Measurements from ENCODE around the gene PLCXD3.

Gene PLCXD3

DNA sequence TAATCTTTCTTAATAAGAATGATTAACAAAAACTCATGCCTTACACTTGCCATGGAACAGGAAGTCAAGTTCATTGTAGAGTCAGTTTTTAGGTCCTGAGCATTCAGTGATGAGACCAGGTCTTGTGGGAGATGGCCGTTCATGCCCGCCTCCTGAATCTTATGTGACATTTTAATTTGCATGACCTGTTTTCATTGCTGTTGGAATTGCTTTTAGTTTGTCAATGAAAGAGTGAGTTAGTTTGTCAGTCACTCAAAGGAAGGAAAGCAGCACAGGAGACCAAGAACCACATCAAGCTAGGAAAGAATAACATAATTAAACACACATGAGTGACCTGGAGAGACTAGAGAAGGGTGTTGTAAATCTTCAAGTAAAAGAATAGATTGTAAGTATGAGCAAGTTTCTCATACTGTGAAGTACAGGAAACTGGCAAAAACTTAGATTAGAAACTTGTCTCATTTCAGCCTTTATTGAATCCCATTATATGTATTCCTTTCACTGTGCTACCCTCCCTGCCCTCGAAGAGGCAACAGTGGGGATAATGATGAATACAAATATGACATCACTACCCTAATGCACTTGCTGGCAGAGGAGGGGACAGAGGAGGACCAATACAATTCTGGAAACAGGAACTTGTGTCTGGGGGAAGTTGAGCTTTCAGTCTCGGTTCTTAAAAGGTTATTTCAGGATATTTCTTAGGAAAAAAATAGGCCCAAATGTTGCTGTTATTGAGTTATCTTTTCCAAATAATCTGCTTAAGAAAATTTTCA lies 232.7 kb downstream of the PLCXD3 start:
- Histone ChIP-seq H3K27ac (ENCODE audit: low read length) (no peak overlapping the region), H3K4me3 (ENCODE audit: low read depth in 1 of 2, low read length in 2 of 2) (no peak overlapping the region), H3K4me1 (ENCODE audit: control insufficient read depth in 1 of 2, insufficient read depth in 2 of 2, low read length in 2 of 2) (no peaks in the 10 kb centered on the region), H3K36me3 (ENCODE audit: control insufficient read depth in 1 of 2, insufficient read depth in 2 of 2, low read length in 2 of 2) (no peaks in the 10 kb centered on the region), H3K27me3 (ENCODE audit: low read depth, low read length) (no peaks in the 10 kb centered on the region), H3K9me3 (ENCODE audit: control insufficient read depth in 1 of 2, low read length in 2 of 2) (no peaks in the 10 kb centered on the region)

DNA sequence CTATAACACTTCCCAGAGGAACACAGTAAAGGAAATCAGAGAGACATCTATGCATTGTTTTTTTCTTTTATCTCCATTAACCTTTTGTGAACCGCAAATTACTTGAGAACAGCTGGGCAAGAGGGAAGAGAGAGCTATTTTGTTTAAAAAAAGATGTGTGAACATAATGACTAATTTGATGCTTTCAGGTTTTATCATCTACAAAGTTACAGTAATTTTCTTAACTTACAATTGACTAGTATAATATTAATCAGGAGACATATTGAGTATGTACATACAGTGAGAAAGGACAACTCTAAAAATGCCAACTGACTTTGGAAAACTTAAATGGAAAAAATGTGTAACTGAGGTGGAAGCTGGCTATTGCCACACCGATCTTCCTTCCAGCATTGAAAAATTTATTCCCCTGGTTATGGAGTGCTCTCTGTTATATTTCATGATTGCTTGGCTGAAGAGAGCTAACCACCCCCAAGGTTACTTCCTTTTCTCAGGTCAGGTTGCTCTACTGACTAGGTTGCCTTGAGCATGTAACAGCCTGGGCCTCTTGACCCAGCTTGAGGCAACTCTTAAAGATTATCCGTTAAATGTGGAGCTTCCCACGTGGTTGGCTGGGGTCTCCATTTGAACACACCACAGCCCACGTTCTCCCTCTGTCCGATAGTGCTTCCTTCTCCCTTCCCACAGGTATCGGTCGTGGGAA lies 234.4 kb downstream of the PLCXD3 start:
- H3K27me3 ChIP-seq (ENCODE audit: low read depth, low read length): no peaks in the 10 kb centered on the region
- H3K4me3 ChIP-seq (ENCODE audit: low read depth in 1 of 2, low read length in 2 of 2): no peak overlapping the region
- no peaks in the 10 kb centered on the region for H3K4me1 ChIP-seq (ENCODE audit: control insufficient read depth in 1 of 2, insufficient read depth in 2 of 2, low read length in 2 of 2)
- no peaks in the 10 kb centered on the region for H3K9me3 ChIP-seq (ENCODE audit: control insufficient read depth in 1 of 2, low read length in 2 of 2)
- no peak overlapping the region for H3K27ac ChIP-seq (ENCODE audit: low read length)
- H3K36me3 ChIP-seq (ENCODE audit: control insufficient read depth in 1 of 2, insufficient read depth in 2 of 2, low read length in 2 of 2): no peaks in the 10 kb centered on the region

- H3K9me3 ChIP-seq (ENCODE audit: control insufficient read depth in 1 of 2, low read length in 2 of 2): no peaks in the 10 kb centered on the region
- H3K36me3 ChIP-seq (ENCODE audit: control insufficient read depth in 1 of 2, insufficient read depth in 2 of 2, low read length in 2 of 2): no peaks in the 10 kb centered on the region
- no peaks in the 10 kb centered on the region for H3K4me1 ChIP-seq (ENCODE audit: control insufficient read depth in 1 of 2, insufficient read depth in 2 of 2, low read length in 2 of 2)
- no peak overlapping the region for H3K4me3 ChIP-seq (ENCODE audit: low read depth in 1 of 2, low read length in 2 of 2)
- H3K27ac ChIP-seq (ENCODE audit: low read length): no peak overlapping the region
- no peaks in the 10 kb centered on the region for H3K27me3 ChIP-seq (ENCODE audit: low read depth, low read length)
Observed at GRCh38 chr5:41270423-41271251, 239.8 kb downstream of the PLCXD3 start.

- Histone ChIP-seq H3K4me1 (ENCODE audit: control insufficient read depth in 1 of 2, insufficient read depth in 2 of 2, low read length in 2 of 2) (no peaks in the 10 kb centered on the region), H3K4me3 (ENCODE audit: low read depth in 1 of 2, low read length in 2 of 2) (no peak overlapping the region), H3K9me3 (ENCODE audit: control insufficient read depth in 1 of 2, low read length in 2 of 2) (no peaks in the 10 kb centered on the region), H3K27ac (ENCODE audit: low read length) (no peak overlapping the region), H3K36me3 (ENCODE audit: control insufficient read depth in 1 of 2, insufficient read depth in 2 of 2, low read length in 2 of 2) (no peaks in the 10 kb centered on the region), H3K27me3 (ENCODE audit: low read depth, low read length) (no peaks in the 10 kb centered on the region)
Observed at GRCh38 chr5:41268894-41269293, 241.5 kb downstream of the PLCXD3 start.

- H3K4me3 ChIP-seq (ENCODE audit: low read depth in 1 of 2, low read length in 2 of 2): no peak overlapping the region
Observed at GRCh38 chr5:41266377-41266776, 244.0 kb downstream of the PLCXD3 start.

DNA sequence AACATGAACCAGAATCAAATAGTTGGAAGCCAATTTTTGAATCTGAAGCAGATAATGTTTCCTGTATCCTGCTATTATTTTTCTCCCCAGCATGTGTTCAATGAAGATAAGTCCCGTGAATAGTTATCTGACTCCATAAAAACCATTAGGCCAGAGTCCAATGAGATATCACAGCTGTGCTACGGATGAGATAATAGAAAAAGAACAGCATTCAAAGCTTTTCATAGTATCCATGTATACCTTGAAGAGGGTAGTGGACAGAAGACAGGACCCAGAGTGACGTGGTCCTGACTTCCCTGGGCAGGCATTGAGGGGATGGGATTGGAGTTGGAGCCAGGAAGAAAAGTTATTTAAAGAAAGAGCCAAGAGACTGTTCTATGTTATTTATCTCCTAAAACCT lies 246.4 kb downstream of the PLCXD3 start:
- no peak overlapping the region for H3K27ac ChIP-seq (ENCODE audit: low read length)
- no peak overlapping the region for H3K4me3 ChIP-seq (ENCODE audit: low read depth in 1 of 2, low read length in 2 of 2)
- H3K4me1 ChIP-seq (ENCODE audit: control insufficient read depth in 1 of 2, insufficient read depth in 2 of 2, low read length in 2 of 2): no peaks in the 10 kb centered on the region
- no peaks in the 10 kb centered on the region for H3K36me3 ChIP-seq (ENCODE audit: control insufficient read depth in 1 of 2, insufficient read depth in 2 of 2, low read length in 2 of 2)
- no peaks in the 10 kb centered on the region for H3K27me3 ChIP-seq (ENCODE audit: low read depth, low read length)
- H3K9me3 ChIP-seq (ENCODE audit: control insufficient read depth in 1 of 2, low read length in 2 of 2): no peaks in the 10 kb centered on the region

More at GRCh38 chr5:41266377-41266776, 244.0 kb downstream of the PLCXD3 start:
- H3K27me3 ChIP-seq (ENCODE audit: low read depth, low read length): no peaks in the 10 kb centered on the region
- no peak overlapping the region for H3K27ac ChIP-seq (ENCODE audit: low read length)
- H3K4me1 ChIP-seq (ENCODE audit: control insufficient read depth in 1 of 2, insufficient read depth in 2 of 2, low read length in 2 of 2): no peaks in the 10 kb centered on the region
- H3K36me3 ChIP-seq (ENCODE audit: control insufficient read depth in 1 of 2, insufficient read depth in 2 of 2, low read length in 2 of 2): no peaks in the 10 kb centered on the region
- no peaks in the 10 kb centered on the region for H3K9me3 ChIP-seq (ENCODE audit: control insufficient read depth in 1 of 2, low read length in 2 of 2)

GRCh38 chr5:41263335-41263734 lies 247.1 kb downstream of the PLCXD3 start:
- Histone ChIP-seq H3K4me1 (ENCODE audit: control insufficient read depth in 1 of 2, insufficient read depth in 2 of 2, low read length in 2 of 2) (no peaks in the 10 kb centered on the region), H3K36me3 (ENCODE audit: control insufficient read depth in 1 of 2, insufficient read depth in 2 of 2, low read length in 2 of 2) (no peaks in the 10 kb centered on the region), H3K27ac (ENCODE audit: low read length) (peak overlapping the region; percentile 10), H3K27me3 (ENCODE audit: low read depth, low read length) (no peaks in the 10 kb centered on the region), H3K4me3 (ENCODE audit: low read depth in 1 of 2, low read length in 2 of 2) (no peak overlapping the region), H3K9me3 (ENCODE audit: control insufficient read depth in 1 of 2, low read length in 2 of 2) (no peaks in the 10 kb centered on the region)

All from muscle layer of duodenum (tissue), 2 donors.